ENCODE measurements around the gene ZNF319.

Gene ZNF319

DNA sequence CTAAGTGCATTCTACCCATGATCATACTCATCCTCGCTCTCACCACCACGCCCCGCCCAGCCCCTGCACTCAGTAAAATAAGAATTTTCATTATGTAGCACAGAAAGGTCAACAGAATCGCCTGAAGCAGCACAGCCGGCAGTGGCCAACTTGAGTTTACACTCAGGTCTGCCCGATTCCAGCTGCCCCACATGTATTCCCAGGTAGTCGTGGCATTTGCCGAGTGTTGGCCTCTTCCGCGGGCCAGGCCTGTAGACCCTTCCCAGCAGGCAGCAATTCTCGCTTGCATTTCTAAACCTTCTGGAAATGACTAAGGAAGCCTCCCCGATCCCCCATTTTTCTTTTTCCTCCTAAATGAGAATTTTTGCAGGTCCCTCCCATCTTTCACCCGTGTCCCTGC is 30.2 kb downstream of the ZNF319 start:
- Mint-ChIP-seq H3K27ac (no peak overlapping the region), H3K4me3 (no peak overlapping the region), H3K27me3 (ENCODE audit: low read depth) (peaks cover 11% of the 10 kb centered on the region), H3K4me1 (ENCODE audit: low read depth) (no peaks in the 10 kb centered on the region), H3K9me3 (no peaks in the 10 kb centered on the region), H3K36me3 (ENCODE audit: low read depth) (no peaks in the 10 kb centered on the region)

GRCh38 chr16:57969451-57970123 is 30.9 kb downstream of the ZNF319 start:
- H3K27me3 Mint-ChIP-seq (ENCODE audit: low read depth): peaks cover 11% of the 10 kb centered on the region
- H3K9me3 Mint-ChIP-seq: no peaks in the 10 kb centered on the region
- H3K36me3 Mint-ChIP-seq (ENCODE audit: low read depth): no peaks in the 10 kb centered on the region
- H3K27ac Mint-ChIP-seq: no peak overlapping the region
- no peaks in the 10 kb centered on the region for H3K4me1 Mint-ChIP-seq (ENCODE audit: low read depth)
- H3K4me3 Mint-ChIP-seq: no peak overlapping the region

GRCh38 chr16:57967916-57968315 is 32.6 kb downstream of the ZNF319 start:
- Mint-ChIP-seq H3K27me3 (ENCODE audit: low read depth) (peaks cover 7% of the 10 kb centered on the region), H3K9me3 (no peaks in the 10 kb centered on the region), H3K4me1 (ENCODE audit: low read depth) (no peaks in the 10 kb centered on the region), H3K4me3 (no peak overlapping the region), H3K36me3 (ENCODE audit: low read depth) (no peaks in the 10 kb centered on the region), H3K27ac (no peak overlapping the region)

DNA sequence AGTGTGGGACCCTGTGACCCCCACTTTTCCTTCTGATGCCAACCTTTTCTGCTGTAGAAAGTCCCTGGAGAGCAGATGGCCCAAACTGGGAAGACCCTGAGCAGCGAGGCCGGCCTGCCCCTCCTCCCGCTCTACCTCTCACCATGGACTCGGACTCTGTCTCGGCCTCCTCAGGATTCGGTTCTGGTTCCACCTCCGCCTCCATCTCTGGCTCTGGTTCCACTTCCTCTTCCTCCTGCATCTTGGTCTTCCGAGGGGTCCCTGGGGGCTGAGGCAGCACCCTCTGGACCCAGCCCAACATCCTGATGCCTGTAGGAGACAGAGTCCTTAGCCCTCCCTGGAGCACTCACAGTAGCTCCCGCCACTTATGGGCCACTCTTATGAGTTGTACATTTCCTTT is 33.5 kb downstream of the ZNF319 start:
- Mint-ChIP-seq H3K36me3 (ENCODE audit: low read depth) (no peaks in the 10 kb centered on the region), H3K4me1 (ENCODE audit: low read depth) (no peaks in the 10 kb centered on the region), H3K9me3 (no peaks in the 10 kb centered on the region), H3K27me3 (ENCODE audit: low read depth) (no peaks in the 10 kb centered on the region), H3K4me3 (no peak overlapping the region), H3K27ac (no peak overlapping the region)

DNA sequence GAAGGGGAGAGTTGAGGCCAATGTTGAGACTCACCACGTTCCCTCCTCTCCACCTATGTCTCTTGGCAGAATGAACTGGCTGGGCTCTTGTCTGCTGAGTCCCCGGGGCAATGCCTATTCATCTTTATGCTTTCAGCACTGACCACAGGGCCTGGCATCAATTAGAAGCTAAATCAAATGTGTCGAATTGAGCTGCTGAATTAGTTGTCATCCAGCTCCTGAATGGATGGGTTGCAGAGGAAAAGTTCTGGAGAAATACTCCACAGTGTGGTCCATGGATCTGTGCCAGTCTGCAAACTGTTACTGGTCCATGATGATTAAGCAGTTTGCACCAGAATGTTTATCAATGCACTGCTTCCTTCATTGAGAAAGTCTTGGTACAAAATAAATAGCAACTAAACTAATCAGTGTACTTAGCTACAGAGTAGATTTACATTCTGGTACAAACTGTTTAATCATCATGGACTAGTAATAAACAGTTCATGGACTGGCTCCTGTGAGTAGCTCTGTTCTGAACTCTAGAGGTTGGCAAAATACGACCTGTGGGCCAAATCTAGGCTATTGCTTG is 34.2 kb downstream of the ZNF319 start:
- Mint-ChIP-seq H3K27ac (no peak overlapping the region), H3K36me3 (ENCODE audit: low read depth) (no peaks in the 10 kb centered on the region), H3K9me3 (no peaks in the 10 kb centered on the region), H3K27me3 (ENCODE audit: low read depth) (no peaks in the 10 kb centered on the region), H3K4me3 (no peak overlapping the region), H3K4me1 (ENCODE audit: low read depth) (no peaks in the 10 kb centered on the region)

DNA sequence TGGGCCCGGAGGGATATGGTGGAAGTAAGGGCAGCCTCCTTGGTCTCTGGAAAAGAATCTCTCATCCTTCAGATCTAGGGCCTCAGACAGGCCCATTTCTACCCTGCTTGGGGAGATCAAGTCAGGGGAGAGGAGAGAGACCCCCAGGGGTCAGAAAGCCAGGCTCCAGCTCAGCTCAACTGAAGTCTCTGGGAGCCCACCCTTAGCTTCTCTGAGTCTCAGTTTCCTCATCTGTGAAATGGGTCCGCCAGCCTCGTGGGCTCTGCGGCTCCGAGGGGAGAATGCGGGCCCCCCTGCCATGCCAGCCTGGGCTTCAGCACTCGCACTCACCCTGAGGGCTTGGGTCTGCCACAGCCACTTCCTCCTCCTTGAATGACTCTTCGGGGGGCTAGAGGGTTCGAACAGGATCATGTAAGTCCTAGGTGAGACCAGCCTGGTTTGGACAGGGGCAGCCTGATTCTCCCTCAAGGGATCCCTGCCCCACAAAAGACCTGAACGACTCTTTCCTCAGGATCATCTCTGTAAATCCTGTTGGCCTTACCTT is 36.2 kb downstream of the ZNF319 start:
- no peaks in the 10 kb centered on the region for H3K36me3 Mint-ChIP-seq (ENCODE audit: low read depth)
- no peak overlapping the region for H3K4me3 Mint-ChIP-seq
- H3K27me3 Mint-ChIP-seq (ENCODE audit: low read depth): no peaks in the 10 kb centered on the region
- no peaks in the 10 kb centered on the region for H3K4me1 Mint-ChIP-seq (ENCODE audit: low read depth)
- H3K9me3 Mint-ChIP-seq: no peaks in the 10 kb centered on the region
- H3K27ac Mint-ChIP-seq: no peak overlapping the region

- no peaks in the 10 kb centered on the region for H3K36me3 Mint-ChIP-seq (ENCODE audit: low read depth)
- no peaks in the 10 kb centered on the region for H3K4me1 Mint-ChIP-seq (ENCODE audit: low read depth)
- no peak overlapping the region for H3K4me3 Mint-ChIP-seq
- H3K27me3 Mint-ChIP-seq (ENCODE audit: low read depth): no peaks in the 10 kb centered on the region
- no peaks in the 10 kb centered on the region for H3K9me3 Mint-ChIP-seq
- no peak overlapping the region for H3K27ac Mint-ChIP-seq
Observed at GRCh38 chr16:57962756-57963155, 37.7 kb downstream of the ZNF319 start.

DNA sequence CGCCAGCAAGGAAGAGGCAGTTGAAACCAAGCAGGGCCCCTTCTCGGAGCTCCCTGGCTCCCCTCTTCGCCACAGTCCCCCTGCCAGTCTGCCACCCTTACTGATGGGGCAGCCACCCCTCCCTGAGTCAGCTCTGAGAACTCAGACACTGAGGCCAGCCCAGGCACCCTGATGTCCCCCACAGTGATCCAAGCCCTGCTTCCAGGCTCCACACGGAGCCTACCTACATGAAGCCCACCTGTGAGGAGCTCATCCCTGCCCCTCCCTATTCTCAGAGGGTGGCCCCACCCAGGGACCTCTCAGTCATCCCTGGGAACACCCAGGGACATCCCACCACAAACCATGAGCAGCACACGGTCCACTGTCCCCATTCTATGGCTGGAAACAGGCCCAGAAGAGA is 38.4 kb downstream of the ZNF319 start:
- Mint-ChIP-seq H3K9me3 (no peaks in the 10 kb centered on the region), H3K36me3 (ENCODE audit: low read depth) (no peaks in the 10 kb centered on the region), H3K27me3 (ENCODE audit: low read depth) (no peaks in the 10 kb centered on the region), H3K27ac (no peak overlapping the region), H3K4me3 (no peak overlapping the region), H3K4me1 (ENCODE audit: low read depth) (no peaks in the 10 kb centered on the region)

DNA sequence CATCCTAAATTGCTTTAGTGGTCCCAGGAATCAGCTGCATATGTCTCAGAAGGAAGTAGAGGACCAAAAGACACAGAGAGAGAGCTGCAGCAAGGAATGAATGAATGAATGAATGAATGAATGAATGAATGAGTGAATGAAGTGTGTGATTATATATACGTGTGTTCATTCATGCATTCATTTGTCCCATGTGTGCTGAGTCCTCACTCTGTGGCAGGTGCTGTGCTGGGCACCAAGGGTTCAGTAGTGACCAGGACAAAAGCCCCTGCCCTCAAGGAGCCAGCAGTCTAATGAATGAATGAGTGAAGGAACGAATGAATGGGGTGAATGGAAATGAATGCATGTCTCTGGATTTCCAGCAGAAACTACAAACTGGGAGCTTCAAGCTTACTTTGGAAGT is 38.9 kb downstream of the ZNF319 start:
- H3K36me3 Mint-ChIP-seq (ENCODE audit: low read depth): no peaks in the 10 kb centered on the region
- no peaks in the 10 kb centered on the region for H3K4me1 Mint-ChIP-seq (ENCODE audit: low read depth)
- no peaks in the 10 kb centered on the region for H3K27me3 Mint-ChIP-seq (ENCODE audit: low read depth)
- H3K4me3 Mint-ChIP-seq: no peak overlapping the region
- no peaks in the 10 kb centered on the region for H3K9me3 Mint-ChIP-seq
- no peak overlapping the region for H3K27ac Mint-ChIP-seq

DNA sequence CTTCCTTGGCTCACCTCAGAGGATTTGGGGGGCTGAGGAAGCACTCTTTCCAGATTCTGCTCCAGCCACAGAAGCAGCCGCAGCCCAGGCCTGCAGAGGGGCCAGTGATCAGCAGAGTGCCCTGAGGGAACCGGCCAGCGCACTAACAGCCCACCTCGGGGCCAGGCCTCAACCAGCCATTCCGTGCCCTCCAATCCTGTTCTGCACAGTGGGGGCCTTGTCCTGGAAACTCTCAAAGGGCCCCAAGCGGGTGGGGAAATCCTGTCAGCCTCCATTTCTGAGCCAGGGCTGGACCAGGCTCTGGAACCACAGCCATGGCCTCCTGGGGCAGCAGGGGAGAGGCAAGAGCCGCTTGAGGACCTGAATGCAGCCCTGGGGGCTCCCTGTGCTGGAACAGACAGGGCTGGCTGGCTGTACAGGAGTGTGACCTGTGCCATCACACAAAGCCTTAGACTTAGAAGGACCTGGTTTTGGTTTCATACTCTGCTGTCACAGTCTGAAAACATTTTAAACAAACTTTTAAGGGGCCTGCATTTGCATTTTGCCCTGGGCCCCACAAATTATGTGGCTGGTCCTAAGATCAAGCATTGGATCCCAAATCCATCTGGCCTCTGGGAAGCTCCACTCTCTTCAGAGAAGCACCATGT is 39.5 kb downstream of the ZNF319 start:
- no peaks in the 10 kb centered on the region for H3K9me3 Mint-ChIP-seq
- no peaks in the 10 kb centered on the region for H3K4me1 Mint-ChIP-seq (ENCODE audit: low read depth)
- no peak overlapping the region for H3K27ac Mint-ChIP-seq
- no peaks in the 10 kb centered on the region for H3K36me3 Mint-ChIP-seq (ENCODE audit: low read depth)
- no peak overlapping the region for H3K4me3 Mint-ChIP-seq
- no peaks in the 10 kb centered on the region for H3K27me3 Mint-ChIP-seq (ENCODE audit: low read depth)

DNA sequence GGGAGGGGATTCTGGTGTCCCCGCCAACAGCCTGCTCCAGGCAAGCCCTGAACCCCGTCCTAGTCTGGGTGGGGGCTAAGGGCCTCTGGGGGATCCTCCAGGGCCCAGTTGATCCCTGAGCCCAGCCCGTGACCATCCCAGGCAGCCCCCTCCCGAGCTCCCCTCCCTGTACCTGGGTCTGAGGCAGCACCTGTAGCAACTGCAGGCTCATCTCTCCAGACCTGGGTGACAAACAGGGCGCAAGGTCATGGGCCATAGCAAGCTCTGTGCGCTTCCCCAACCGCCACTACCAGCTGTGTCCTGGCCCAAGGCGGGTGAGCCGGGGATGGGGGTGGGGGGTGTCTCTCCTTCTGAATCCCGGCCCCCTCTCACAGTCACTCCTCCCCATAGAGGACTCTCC is 40.2 kb downstream of the ZNF319 start:
- no peaks in the 10 kb centered on the region for H3K27me3 Mint-ChIP-seq (ENCODE audit: low read depth)
- H3K9me3 Mint-ChIP-seq: no peaks in the 10 kb centered on the region
- no peak overlapping the region for H3K27ac Mint-ChIP-seq

GRCh38 chr16:57959804-57960203 is 40.7 kb downstream of the ZNF319 start:
- H3K27me3 Mint-ChIP-seq (ENCODE audit: low read depth): no peaks in the 10 kb centered on the region
- H3K4me1 Mint-ChIP-seq (ENCODE audit: low read depth): no peaks in the 10 kb centered on the region

More for the DNA sequence above, 40.2 kb downstream of the ZNF319 start:
- Mint-ChIP-seq H3K36me3 (ENCODE audit: low read depth) (no peaks in the 10 kb centered on the region), H3K4me3 (no peak overlapping the region), H3K4me1 (ENCODE audit: low read depth) (no peaks in the 10 kb centered on the region)

GRCh38 chr16:57959121-57959520 is 41.4 kb downstream of the ZNF319 start:
- Mint-ChIP-seq H3K27me3 (ENCODE audit: low read depth) (no peaks in the 10 kb centered on the region), H3K4me1 (ENCODE audit: low read depth) (no peaks in the 10 kb centered on the region), H3K9me3 (no peaks in the 10 kb centered on the region), H3K4me3 (no peak overlapping the region), H3K36me3 (ENCODE audit: low read depth) (no peaks in the 10 kb centered on the region), H3K27ac (no peak overlapping the region)

More at GRCh38 chr16:57959804-57960203, 40.7 kb downstream of the ZNF319 start:
- Mint-ChIP-seq H3K36me3 (ENCODE audit: low read depth) (no peaks in the 10 kb centered on the region), H3K27ac (no peak overlapping the region), H3K4me3 (no peak overlapping the region), H3K9me3 (no peaks in the 10 kb centered on the region)

- Mint-ChIP-seq H3K4me3 (no peak overlapping the region), H3K36me3 (ENCODE audit: low read depth) (no peaks in the 10 kb centered on the region), H3K27me3 (ENCODE audit: low read depth) (no peaks in the 10 kb centered on the region), H3K4me1 (ENCODE audit: low read depth) (no peaks in the 10 kb centered on the region), H3K27ac (no peak overlapping the region), H3K9me3 (no peaks in the 10 kb centered on the region)
Observed at GRCh38 chr16:57958544-57958943, 41.9 kb downstream of the ZNF319 start.
